Gastrocnemius medialis (tissue), 4 donors: Measurements from ENCODE around the gene RPL31. TPM values are rescaled to one million over a fixed set of nuclear protein-coding genes. Genes with fewer than 3 reads are reported as not detected.

Experiments used
- ATAC-seq, 2 donors: fragments of 150-250 bp; one replicate each; pipeline ENCODE4 v1.9.1; 2016
- DNase-seq, 2 donors: peaks; one replicate each; pipeline ENCODE4 v3.0.0-alpha.2; 2019
- H3K27ac ChIP-seq, 4 donors: fragments of 200-600 bp; sonication (generic); 1 replicate in 1 of 4; 2 replicates in 3 of 4; pipeline ENCODE4 v1.5.1; 2016 to 2018; ENCODE audit warnings: mild to moderate bottlenecking in 2 of 4, moderate library complexity in 1 of 4
- H3K27me3 ChIP-seq, 3 donors: fragments of 200-600 bp; sonication (generic) in 2 of 3; 1 replicate in 1 of 3; 2 replicates in 2 of 3; pipeline versions ENCODE4 v1.5.1 to v1.6.0; 2016 to 2019; ENCODE audit warnings: mild to moderate bottlenecking in 1 of 3, moderate library complexity in 1 of 3
- H3K36me3 ChIP-seq, 2 donors: fragments of 200-600 bp; sonication (generic) in 1 of 2; one replicate each; pipeline ENCODE4 v1.5.1; 2017 to 2018
- H3K4me1 ChIP-seq, 2 donors: fragments of 200-600 bp; sonication (generic) in 1 of 2; one replicate each; pipeline ENCODE4 v1.5.1; 2016 to 2017; ENCODE audit warnings: mild to moderate bottlenecking in 2 of 2
- H3K4me3 ChIP-seq, 4 donors: fragments of 200-600 bp; sonication (generic) in 3 of 4; 1 replicate in 1 of 4; 2 replicates in 3 of 4; pipeline ENCODE4 v1.5.1; 2016 to 2019; ENCODE audit warnings: mild to moderate bottlenecking in 2 of 4
- H3K9me3 ChIP-seq, 3 donors: fragments of 200-600 bp; sonication (generic) in 2 of 3; 1 replicate in 1 of 3; 2 replicates in 2 of 3; pipeline ENCODE4 v1.5.1; 2016 to 2019
- POLR2A ChIP-seq, 2 donors: fragments of 450-650 bp; IDR thresholded peaks; one replicate each; pipeline ENCODE4 v1.6.1; 2017; ENCODE audit warnings: antibody characterized with exemption in 2 of 2, mild to moderate bottlenecking in 2 of 2, moderate library complexity in 2 of 2
- in situ Hi-C, 4 donors: fragments of 200-750 bp; cut with MboI; loops; one replicate each; pipeline versions ENCODE4 v1.15.0 to v1.8.0; 2017; ENCODE audit warnings: low sequenced_read_pairs in 4 of 4
- intact Hi-C: fragments of 100-400 bp; cut with DNase I; formaldehyde crosslinking; loops from one replicate; pipeline ENCODE4 v1.15.1; 2023; ENCODE audit warnings: low total_unique reads
- total RNA-seq, 4 donors: library from RNA; depleted of rRNA; stranded (reverse); fragments of >200 nt; gene quantifications; one replicate each; pipeline versions ENCODE4 v1.1.0 to v1.2.3, GENCODE V29; 2016
- TF ChIP-seq, protein P1 (sequence below), 5 experiments: fragments of 450-650 bp in 3 of 5; fragments of 200-600 bp in 2 of 5; sonication (generic) in 2 of 5; IDR thresholded peaks in 4 of 5; conservative IDR thresholded peaks in 1 of 5; 1 replicate in 4 of 5; 2 replicates in 1 of 5; pipeline ENCODE4 v1.5.1; 2016 to 2019; ENCODE audit warnings: antibody characterized with exemption in 5 of 5, mild to moderate bottlenecking in 3 of 5, moderate library complexity in 3 of 5

RPL31 gene
- total RNA-seq, 4 donors from 2014 or later, result 572 to 825 (median 762) TPM

DNA sequence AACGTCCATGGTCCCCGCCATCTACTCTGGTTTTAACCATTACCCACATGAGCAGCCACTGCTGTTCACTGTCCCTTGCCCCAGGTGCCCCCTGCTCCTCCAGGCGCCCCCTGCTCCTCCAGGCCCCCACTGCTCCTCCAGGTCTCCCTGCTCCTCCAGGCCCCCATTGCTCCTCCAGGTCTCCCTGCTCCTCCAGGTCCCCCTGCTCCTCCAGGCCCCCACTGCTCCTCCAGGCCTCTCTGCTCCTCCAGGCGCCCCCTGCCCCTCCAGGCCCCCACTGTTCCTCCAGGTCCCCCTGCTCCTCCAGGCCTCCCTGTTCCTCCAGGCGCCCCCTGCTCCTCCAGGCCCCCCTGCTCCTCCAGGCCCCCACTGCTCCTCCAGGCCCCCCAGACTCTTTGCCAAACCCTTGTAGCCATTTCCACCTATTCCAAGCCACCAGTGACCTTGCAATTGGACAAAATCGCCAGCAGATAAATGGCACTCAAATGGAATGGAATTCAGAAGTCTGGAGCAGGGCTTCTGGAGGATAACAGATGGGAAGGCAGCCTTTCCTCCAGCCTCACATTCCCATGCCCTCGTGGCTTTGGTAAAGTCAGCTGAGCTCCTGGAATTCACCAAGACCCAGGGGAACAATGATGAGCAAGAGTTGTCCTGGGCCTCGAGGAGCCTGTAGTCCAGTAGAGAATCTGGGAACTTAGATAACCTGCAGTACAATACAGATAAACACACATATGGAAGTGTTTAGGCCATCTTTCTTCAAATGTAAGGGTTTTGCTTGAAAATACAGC lies 13.3 kb upstream of the RPL31 start:
- H3K27me3 ChIP-seq, result no peaks in the 10 kb centered on the region
- no peak for ATAC-seq
- peaks cover 0 to 14% of the 10 kb centered on the region in 2 donors for H3K36me3 ChIP-seq

DNA sequence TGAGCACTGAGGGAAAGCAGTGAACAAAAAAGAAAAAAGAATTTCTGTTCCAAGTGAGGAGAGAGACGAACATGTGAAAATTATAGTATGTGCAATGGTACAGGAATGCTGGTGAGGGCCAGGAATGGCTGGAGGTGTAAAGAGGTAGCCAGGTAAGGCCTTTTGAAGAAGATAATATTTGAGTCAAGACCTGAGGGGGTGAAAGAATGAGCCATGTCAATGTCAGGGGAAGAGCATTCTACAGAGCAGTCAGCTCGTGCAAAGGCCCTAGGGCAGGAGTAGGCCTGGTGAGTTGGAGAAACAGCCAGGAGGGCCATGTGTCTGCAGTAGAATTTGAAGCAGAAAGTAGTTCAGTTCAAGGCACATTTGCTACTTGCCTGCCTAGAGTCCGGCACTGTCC lies 12.4 kb upstream of the RPL31 start:
- in situ Hi-C loops, result loop anchor here in 3 of 4 donors (10.0 kb wide), 3 partner anchors 255 to 375 kb away; no protein-coding TSS in a partner anchor
- ATAC-seq, result no peak

More for the DNA sequence above, 13.3 kb upstream of the RPL31 start:
- no peak for DNase-seq
- in situ Hi-C loops (loop anchor here in 1 of 4 donors (10.0 kb wide), 2 partner anchors 274 to 374 kb away; no protein-coding TSS in a partner anchor), intact Hi-C loops (loop anchor here (10.0 kb wide), 1 partner anchor 174 kb away; no protein-coding TSS in a partner anchor)
- Histone ChIP-seq H3K9me3 (no peaks in the 10 kb centered on the region), H3K4me1 (no peaks in the 10 kb centered on the region), H3K4me3 (no peak overlapping the region), H3K27ac (no peak overlapping the region)
- TF ChIP-seq, protein P1, sequence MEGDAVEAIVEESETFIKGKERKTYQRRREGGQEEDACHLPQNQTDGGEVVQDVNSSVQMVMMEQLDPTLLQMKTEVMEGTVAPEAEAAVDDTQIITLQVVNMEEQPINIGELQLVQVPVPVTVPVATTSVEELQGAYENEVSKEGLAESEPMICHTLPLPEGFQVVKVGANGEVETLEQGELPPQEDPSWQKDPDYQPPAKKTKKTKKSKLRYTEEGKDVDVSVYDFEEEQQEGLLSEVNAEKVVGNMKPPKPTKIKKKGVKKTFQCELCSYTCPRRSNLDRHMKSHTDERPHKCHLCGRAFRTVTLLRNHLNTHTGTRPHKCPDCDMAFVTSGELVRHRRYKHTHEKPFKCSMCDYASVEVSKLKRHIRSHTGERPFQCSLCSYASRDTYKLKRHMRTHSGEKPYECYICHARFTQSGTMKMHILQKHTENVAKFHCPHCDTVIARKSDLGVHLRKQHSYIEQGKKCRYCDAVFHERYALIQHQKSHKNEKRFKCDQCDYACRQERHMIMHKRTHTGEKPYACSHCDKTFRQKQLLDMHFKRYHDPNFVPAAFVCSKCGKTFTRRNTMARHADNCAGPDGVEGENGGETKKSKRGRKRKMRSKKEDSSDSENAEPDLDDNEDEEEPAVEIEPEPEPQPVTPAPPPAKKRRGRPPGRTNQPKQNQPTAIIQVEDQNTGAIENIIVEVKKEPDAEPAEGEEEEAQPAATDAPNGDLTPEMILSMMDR (IDR thresholded peaks at IDR 0.05 in 4 of 5, conservative IDR thresholded peaks at IDR 0.05 in 1 of 5), result no peak
- TF ChIP-seq POLR2A (IDR thresholded peaks at IDR 0.05), result no peak

DNA sequence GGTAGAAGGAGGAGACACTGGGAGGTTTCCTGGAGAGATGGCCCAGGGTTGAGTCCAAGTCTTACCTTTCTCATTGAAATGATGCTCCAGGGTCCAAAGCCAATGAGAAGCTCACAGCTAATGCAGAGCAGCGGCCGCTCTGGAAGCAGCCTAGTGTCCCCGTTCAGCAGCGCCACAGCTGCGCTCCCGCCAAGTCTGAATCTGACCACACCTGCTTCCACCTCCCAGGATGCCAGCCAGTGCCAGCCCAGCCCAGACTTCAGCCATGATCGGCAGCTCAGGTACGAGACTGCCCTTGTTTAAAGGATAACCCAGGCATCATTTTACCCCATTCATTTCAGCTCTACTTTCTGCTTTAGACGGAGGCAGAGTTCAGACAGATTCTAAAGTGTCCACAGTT lies 11.9 kb upstream of the RPL31 start:
- ATAC-seq (no peak), DNase-seq (no peak)
- TF ChIP-seq, protein P1 (IDR thresholded peaks at IDR 0.05 in 4 of 5, conservative IDR thresholded peaks at IDR 0.05 in 1 of 5), result no peak
- TF ChIP-seq POLR2A (IDR thresholded peaks at IDR 0.05), result no peak
- Histone ChIP-seq H3K4me3 (no peak overlapping the region), H3K36me3 (peaks cover 0 to 27% of the 10 kb centered on the region in 2 donors), H3K27ac (no peak overlapping the region), H3K4me1 (no peaks in the 10 kb centered on the region), H3K9me3 (no peaks in the 10 kb centered on the region), H3K27me3 (no peaks in the 10 kb centered on the region)
- intact Hi-C loops (no loop called here), in situ Hi-C loops (loop anchor here in 2 of 4 donors (10.0 kb wide), 2 partner anchors 255 to 375 kb away; no protein-coding TSS in a partner anchor)

More for the DNA sequence above, 12.4 kb upstream of the RPL31 start:
- H3K36me3 ChIP-seq, result peaks cover 0 to 22% of the 10 kb centered on the region in 2 donors
- H3K27ac ChIP-seq, result no peak overlapping the region
- H3K27me3 ChIP-seq, result no peaks in the 10 kb centered on the region
- no peak overlapping the region for H3K4me3 ChIP-seq
- TF ChIP-seq POLR2A (IDR thresholded peaks at IDR 0.05), result no peak
- TF ChIP-seq, protein P1 (IDR thresholded peaks at IDR 0.05 in 4 of 5, conservative IDR thresholded peaks at IDR 0.05 in 1 of 5), result no peak
- no peak for DNase-seq
- no peaks in the 10 kb centered on the region for H3K4me1 ChIP-seq
- H3K9me3 ChIP-seq, result no peaks in the 10 kb centered on the region
- intact Hi-C loops, result loop anchor here (10.0 kb wide), 1 partner anchor 175 kb away; no protein-coding TSS in a partner anchor

DNA sequence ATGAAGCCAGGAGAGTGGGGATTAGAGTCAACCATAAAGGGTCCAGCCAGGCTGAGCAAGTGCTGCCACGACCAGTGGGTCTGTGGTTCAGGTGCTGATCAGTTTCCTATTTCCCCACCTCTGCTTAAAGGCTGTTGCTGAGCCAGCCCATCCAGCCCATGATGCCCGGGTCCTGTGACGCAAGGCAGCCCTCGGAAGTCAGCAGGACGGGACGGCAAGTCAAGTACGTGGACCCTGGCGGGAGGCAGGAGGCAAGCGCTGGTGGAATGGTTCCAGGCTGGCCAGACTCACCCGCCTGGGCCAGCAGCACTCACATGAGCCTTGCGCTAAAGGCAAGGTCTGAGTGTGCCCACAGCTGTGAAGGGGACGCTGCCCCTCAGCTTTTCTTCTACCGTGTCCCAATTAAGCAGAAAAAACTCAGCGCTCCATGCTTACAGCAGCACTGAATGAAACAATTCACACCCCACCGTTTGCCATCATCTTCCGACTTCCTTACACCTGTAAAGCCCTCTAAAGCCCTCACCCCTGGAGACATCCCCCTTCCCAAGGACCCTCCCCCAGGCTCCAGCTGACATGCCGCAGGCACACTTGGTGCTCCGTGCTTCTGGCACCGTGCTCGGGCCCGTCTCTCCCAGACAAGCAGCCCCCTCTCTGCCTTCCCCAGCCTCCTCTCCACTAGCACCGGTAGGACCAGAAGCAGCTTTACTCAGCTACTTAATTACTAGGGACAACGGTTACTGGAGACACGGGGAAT lies 11.3 kb upstream of the RPL31 start:
- no peaks in the 10 kb centered on the region for H3K27me3 ChIP-seq
- in situ Hi-C loops, result loop anchor here in 2 of 4 donors (10.0 kb wide), 2 partner anchors 256 to 376 kb away; no protein-coding TSS in a partner anchor
- DNase-seq, result no peak
- no peak overlapping the region for H3K27ac ChIP-seq
- H3K4me3 ChIP-seq, result no peak overlapping the region
- H3K36me3 ChIP-seq, result peaks cover 0 to 33% of the 10 kb centered on the region in 2 donors
- ATAC-seq, result no peak
- no peaks in the 10 kb centered on the region for H3K4me1 ChIP-seq
- intact Hi-C loops, result no loop called here
- no peaks in the 10 kb centered on the region for H3K9me3 ChIP-seq
- TF ChIP-seq, protein P1 (IDR thresholded peaks at IDR 0.05 in 4 of 5, conservative IDR thresholded peaks at IDR 0.05 in 1 of 5), result no peak
- TF ChIP-seq POLR2A (IDR thresholded peaks at IDR 0.05), result no peak
